Lower leg skin (tissue), 3 donors: ENCODE data around the gene FAM114A2.

Source experiments
- POLR2A ChIP-seq, 2 donors: fragments of 450-650 bp; IDR thresholded peaks; one replicate each; pipeline ENCODE4 v1.6.1; 2016 to 2017; ENCODE audit warnings: antibody characterized with exemption in 2 of 2, mild to moderate bottlenecking in 1 of 2, moderate library complexity in 1 of 2
- TF ChIP-seq, protein P1 (sequence below), 3 donors: fragments of 450-650 bp; IDR thresholded peaks; one replicate each; pipeline ENCODE4 v1.5.1; 2016; ENCODE audit warnings: antibody characterized with exemption in 3 of 3, mild to moderate bottlenecking in 3 of 3, moderate library complexity in 2 of 3

- TF ChIP-seq, protein P1, sequence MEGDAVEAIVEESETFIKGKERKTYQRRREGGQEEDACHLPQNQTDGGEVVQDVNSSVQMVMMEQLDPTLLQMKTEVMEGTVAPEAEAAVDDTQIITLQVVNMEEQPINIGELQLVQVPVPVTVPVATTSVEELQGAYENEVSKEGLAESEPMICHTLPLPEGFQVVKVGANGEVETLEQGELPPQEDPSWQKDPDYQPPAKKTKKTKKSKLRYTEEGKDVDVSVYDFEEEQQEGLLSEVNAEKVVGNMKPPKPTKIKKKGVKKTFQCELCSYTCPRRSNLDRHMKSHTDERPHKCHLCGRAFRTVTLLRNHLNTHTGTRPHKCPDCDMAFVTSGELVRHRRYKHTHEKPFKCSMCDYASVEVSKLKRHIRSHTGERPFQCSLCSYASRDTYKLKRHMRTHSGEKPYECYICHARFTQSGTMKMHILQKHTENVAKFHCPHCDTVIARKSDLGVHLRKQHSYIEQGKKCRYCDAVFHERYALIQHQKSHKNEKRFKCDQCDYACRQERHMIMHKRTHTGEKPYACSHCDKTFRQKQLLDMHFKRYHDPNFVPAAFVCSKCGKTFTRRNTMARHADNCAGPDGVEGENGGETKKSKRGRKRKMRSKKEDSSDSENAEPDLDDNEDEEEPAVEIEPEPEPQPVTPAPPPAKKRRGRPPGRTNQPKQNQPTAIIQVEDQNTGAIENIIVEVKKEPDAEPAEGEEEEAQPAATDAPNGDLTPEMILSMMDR (IDR thresholded peaks at IDR 0.05): no peak
- no peak for TF ChIP-seq POLR2A (IDR thresholded peaks at IDR 0.05)
Observed at GRCh38 chr5:154076240-154076922, 37.7 kb upstream of the FAM114A2 start.
